IMR-90 (cell line): Measurements from ENCODE around the gene ASTN2. TPM values are rescaled to one million over a fixed set of nuclear protein-coding genes. Genes with fewer than 3 reads are reported as not detected.

Source experiments
- ATAC-seq: fragments of 200-7000 bp; cut with Tn5 transposase; 2 replicates; pipeline ENCODE4 v1.9.1; 2020; ENCODE audit warnings: low read depth, mild to moderate bottlenecking, moderate library complexity
- BruUV-seq: library from RNA; stranded (reverse); fragments of 400-500 nt; replicated peaks from 2 replicates; lab custom pipeline; 2021; lab: Mats Ljungman, UMichigan
- CTCF ChIA-PET: fragments of 300-600 bp; formaldehyde crosslinking; extraction: SDS; loops from one replicate; lab custom pipeline; 2021; ENCODE audit warnings: antibody characterized with exemption; lab: Yijun Ruan, JAX
- POLR2A ChIA-PET: fragments of 300-600 bp; sonication (Branson Sonifier 250); formaldehyde crosslinking; loops from one replicate; lab custom pipeline; 2022; ENCODE audit warnings: antibody characterized with exemption; ENCODE audit not compliant: unreplicated experiment; lab: Charles Lee
- DNase-seq: peaks from one replicate; pipeline ENCODE4 v3.0.0; 2013
- H2AFZ ChIP-seq: replicated peaks from 2 replicates; pipeline ENCODE3; 2013; ENCODE audit warnings: low read length, mild to moderate bottlenecking; ENCODE audit not compliant: poor library complexity
- H2AK5ac ChIP-seq: 2 replicates; pipeline ENCODE4 v1.6.1; 2013; ENCODE audit warnings: low read depth, low read length, inconsistent platforms
- H2AK9ac ChIP-seq: replicated peaks from 2 replicates; pipeline ENCODE3; 2013; ENCODE audit warnings: mild to moderate bottlenecking, low read depth, low read length, moderate library complexity; ENCODE audit not compliant: poor library complexity
- H2BK120ac ChIP-seq: 2 replicates; pipeline ENCODE4 v1.6.1; 2013; ENCODE audit warnings: low read depth, low read length, inconsistent platforms
- H2BK15ac ChIP-seq: 3 replicates; pipeline ENCODE4 v1.6.1; 2013; ENCODE audit warnings: low read depth, low read length, inconsistent platforms
- H2BK20ac ChIP-seq: 2 replicates; pipeline ENCODE4 v1.6.1; 2013; ENCODE audit warnings: low read depth, mild to moderate bottlenecking, inconsistent platforms, low read length, moderate library complexity
- H2BK5ac ChIP-seq: 2 replicates; pipeline ENCODE4 v1.6.1; 2013; ENCODE audit warnings: mild to moderate bottlenecking, low read depth, low read length, inconsistent platforms; ENCODE audit not compliant: poor library complexity, severe bottlenecking
- H3K14ac ChIP-seq: replicated peaks from 2 replicates; pipeline ENCODE4 v1.6.1; 2013; ENCODE audit warnings: low read depth, low read length, inconsistent platforms
- H3K18ac ChIP-seq: 2 replicates; pipeline ENCODE4 v1.6.1; 2013; ENCODE audit warnings: low read depth, low read length, control low read depth
- H3K23ac ChIP-seq: 2 replicates; pipeline ENCODE4 v1.6.1; 2013; ENCODE audit warnings: low read depth, low read length, inconsistent platforms
- H3K27ac ChIP-seq: 2 replicates; pipeline ENCODE4 v1.5.1; 2013; ENCODE audit warnings: mild to moderate bottlenecking, control low read depth, low read length; ENCODE audit not compliant: insufficient read depth
- H3K27me3 ChIP-seq: 2 replicates; pipeline ENCODE4 v1.6.1; 2013; ENCODE audit warnings: low read length; ENCODE audit not compliant: control insufficient read depth, insufficient read depth
- H3K36me3 ChIP-seq: 2 replicates; pipeline ENCODE4 v1.6.1; 2013; ENCODE audit warnings: low read length, mixed read lengths; ENCODE audit not compliant: control insufficient read depth, insufficient read depth
- H3K4ac ChIP-seq: 2 replicates; pipeline ENCODE4 v1.6.1; 2013; ENCODE audit warnings: low read depth, low read length, inconsistent platforms
- H3K4me1 ChIP-seq: 2 replicates; pipeline ENCODE4 v1.6.1; 2013; ENCODE audit warnings: low read length, mixed read lengths; ENCODE audit not compliant: control insufficient read depth, insufficient read depth
- H3K4me2 ChIP-seq: 2 replicates; pipeline ENCODE4 v1.6.1; 2013; ENCODE audit warnings: low read depth, mild to moderate bottlenecking, control low read depth, low read length, moderate library complexity
- H3K4me3 ChIP-seq: 2 replicates; pipeline ENCODE4 v1.5.1; 2013; ENCODE audit warnings: low read depth, mild to moderate bottlenecking, control low read depth, low read length, moderate library complexity; ENCODE audit not compliant: insufficient read depth
- H3K56ac ChIP-seq: 2 replicates; pipeline ENCODE4 v1.6.1; 2013; ENCODE audit warnings: low read length, inconsistent platforms; ENCODE audit not compliant: insufficient read depth; ENCODE audit errors: extremely low read depth
- H3K79me1 ChIP-seq, 2 experiments: 2 replicates each; pipeline ENCODE4 v1.6.1; 2013; ENCODE audit warnings: low read length in 2 of 2, inconsistent platforms in 1 of 2, low read depth in 1 of 2
- H3K9ac ChIP-seq: 2 replicates; pipeline ENCODE4 v1.6.1; 2013; ENCODE audit warnings: low read depth, low read length, control low read depth
- H3K9me1 ChIP-seq: 2 replicates; pipeline ENCODE4 v1.6.1; 2013; ENCODE audit warnings: low read length, inconsistent platforms; ENCODE audit not compliant: insufficient read depth
- H3K9me3 ChIP-seq: 2 replicates; pipeline ENCODE4 v1.6.1; 2013; ENCODE audit warnings: low read length; ENCODE audit not compliant: control insufficient read depth, insufficient read depth
- H4K20me1 ChIP-seq: 2 replicates; pipeline ENCODE4 v1.6.1; 2013; ENCODE audit warnings: low read length, inconsistent platforms; ENCODE audit not compliant: insufficient read depth
- H4K5ac ChIP-seq: 2 replicates; pipeline ENCODE4 v1.6.1; 2013; ENCODE audit warnings: mild to moderate bottlenecking, low read depth, low read length, control low read depth
- H4K8ac ChIP-seq, 2 experiments: 2 replicates each; pipeline ENCODE4 v1.6.1; 2013; ENCODE audit warnings: low read depth in 2 of 2, low read length in 2 of 2, control low read depth in 1 of 2, inconsistent platforms in 1 of 2
- H4K91ac ChIP-seq: 2 replicates; pipeline ENCODE4 v1.6.1; 2013; ENCODE audit warnings: low read depth, low read length, inconsistent platforms; ENCODE audit not compliant: insufficient read depth
- BHLHE40 ChIP-seq: fragments of 150-350 bp; IDR thresholded peaks from 2 replicates; pipeline ENCODE4 v1.6.1; 2016; ENCODE audit warnings: mild to moderate bottlenecking, low read depth, low read length
- CEBPB ChIP-seq: IDR thresholded peaks from 2 replicates; pipeline ENCODE4 v1.6.1; 2012; ENCODE audit warnings: low read depth, low read length, improper control_type of control experiment
- CHD1 ChIP-seq: IDR thresholded peaks from 2 replicates; pipeline ENCODE4 v1.6.1; 2012; ENCODE audit warnings: low read depth, low read length, improper control_type of control experiment
- CTCF ChIP-seq: conservative IDR thresholded peaks from 2 replicates; pipeline ENCODE4 v1.5.1; 2012; ENCODE audit warnings: mild to moderate bottlenecking, low read depth, low read length, improper control_type of control experiment
- ELK1 ChIP-seq: fragments of 150-350 bp; IDR thresholded peaks from 2 replicates; pipeline ENCODE4 v1.6.1; 2016; ENCODE audit warnings: low read depth, mild to moderate bottlenecking, low read length, moderate library complexity, borderline replicate concordance
- FOS ChIP-seq: fragments of 150-350 bp; IDR thresholded peaks from 2 replicates; pipeline ENCODE4 v1.6.1; 2016; ENCODE audit warnings: low read depth, low read length
- MAFK ChIP-seq: IDR thresholded peaks from 2 replicates; pipeline ENCODE4 v1.6.1; 2012; ENCODE audit warnings: low read depth, low read length, improper control_type of control experiment
- MAZ ChIP-seq: IDR thresholded peaks from 2 replicates; pipeline ENCODE4 v1.6.1; 2012; ENCODE audit warnings: low read depth, mild to moderate bottlenecking, low read length, improper control_type of control experiment, moderate library complexity, borderline replicate concordance
- MXI1 ChIP-seq: IDR thresholded peaks from 2 replicates; pipeline ENCODE4 v1.6.1; 2012; ENCODE audit warnings: low read depth, mild to moderate bottlenecking, low read length, moderate library complexity, borderline replicate concordance
- NFE2L2 ChIP-seq: fragments of 150-350 bp; IDR thresholded peaks from 2 replicates; pipeline ENCODE4 v1.6.1; 2016; ENCODE audit warnings: low read depth, mild to moderate bottlenecking, low read length
- POLR2A ChIP-seq: IDR thresholded peaks from 2 replicates; pipeline ENCODE4 v1.6.1; 2012; ENCODE audit warnings: mild to moderate bottlenecking, low read depth, low read length
- RAD21 ChIP-seq: IDR thresholded peaks from 2 replicates; pipeline ENCODE4 v1.6.1; 2012; ENCODE audit warnings: low read length, improper control_type of control experiment
- RCOR1 ChIP-seq: IDR thresholded peaks from 2 replicates; pipeline ENCODE4 v1.6.1; 2012; ENCODE audit warnings: mild to moderate bottlenecking, low read length, improper control_type of control experiment; ENCODE audit not compliant: insufficient replicate concordance
- RFX5 ChIP-seq: IDR thresholded peaks from 2 replicates; pipeline ENCODE4 v1.8.0; 2012; ENCODE audit warnings: low read depth, mild to moderate bottlenecking, low read length, moderate library complexity
- SMC3 ChIP-seq: fragments of 150-350 bp; IDR thresholded peaks from 2 replicates; pipeline ENCODE4 v1.6.1; 2016; ENCODE audit warnings: low read depth, mild to moderate bottlenecking, antibody characterized with exemption, low read length, moderate library complexity
- USF2 ChIP-seq: fragments of 150-350 bp; IDR thresholded peaks from 2 replicates; pipeline ENCODE4 v1.6.1; 2017; ENCODE audit warnings: mild to moderate bottlenecking, antibody characterized with exemption, low read length, low read depth
- WGBS, 2 experiments: methylation state at CpG; one replicate each; pipeline versions ENCODE4 v1.1.5 to v1.1.7; 2013; ENCODE audit warnings: missing lambda C conversion rate in 2 of 2; ENCODE audit not compliant: insufficient read length in 1 of 2; ENCODE audit errors: extremely low coverage in 2 of 2; 5-methylcytosine and 5-hydroxymethylcytosine counted together
- dilution Hi-C: fragments of 300-500 bp; cut with HindIII; formaldehyde crosslinking; loops from one replicate; pipeline ENCODE4 v1.14.3; 2018; ENCODE audit warnings: low sequenced_read_pairs; ENCODE audit not compliant: unreplicated experiment
- in situ Hi-C: fragments of 300-500 bp; cut with MboI; formaldehyde crosslinking; loops from 3 replicates; pipeline ENCODE4 v1.14.3; 2019; ENCODE audit warnings: low sequenced_read_pairs, inconsistent platforms, mixed read lengths
- intact Hi-C: fragments of 100-400 bp; cut with micrococcal nuclease; formaldehyde crosslinking; loops from 2 replicates; pipeline ENCODE4 v1.10.0; 2022
- polyA plus RNA-seq, 3 experiments: library from polyadenylated mRNA; depleted of rRNA; stranded (reverse); fragments of >200 nt; gene quantifications; 2 replicates each; pipeline ENCODE4 v1.2.3, GENCODE V29; 2012; ENCODE audit warnings: low replicate concordance in 1 of 3
- total RNA-seq: library from RNA; depleted of rRNA; stranded (reverse); fragments of >200 nt; gene quantifications from 2 replicates; pipeline ENCODE4 v1.2.3, GENCODE V29; 2012

The ASTN2 gene
- total and polyA plus RNA-seq, 2 of the 4 experiments (the other 2 are of a cell fraction) = 3.8 to 6.8 TPM

GRCh38 chr9:117325831-117326230 is 89.0 kb downstream of the ASTN2 start:
- Histone ChIP-seq H3K9me1 (no peaks in the 10 kb centered on the region), H3K56ac (no peak overlapping the region), H4K91ac (no peak overlapping the region), H3K4me3 (no peak overlapping the region), H4K5ac (no peak overlapping the region), H2AK9ac (no peak overlapping the region), H2BK20ac (no peak overlapping the region), H3K4me1 (no peaks in the 10 kb centered on the region), H4K8ac (no peak overlapping the region), H3K27me3 (no peaks in the 10 kb centered on the region), H2AK5ac (no peak overlapping the region), H3K9me3 (peaks cover 8% of the 10 kb centered on the region; the same call in 1 of the 2 replicates), H3K23ac (no peak overlapping the region), H3K18ac (no peak overlapping the region), H3K9ac (no peak overlapping the region), H3K4me2 (no peak overlapping the region), H4K20me1 (no peaks in the 10 kb centered on the region), H3K27ac (no peak overlapping the region), H2BK15ac (no peak overlapping the region), H3K4ac (no peak overlapping the region), H2AFZ (no peak overlapping the region), H3K36me3 (no peaks in the 10 kb centered on the region), H3K79me1 (no peaks in the 10 kb centered on the region), H2BK120ac (no peak overlapping the region), H2BK5ac (no peak overlapping the region), H3K14ac (no peak overlapping the region)
- in situ Hi-C loops = no loop called here
- dilution Hi-C loops = no loop called here
- no peak for DNase-seq
- intact Hi-C loops = no loop called here
- BruUV-seq = no TSS peak
- no peak for ATAC-seq
- no CpG with 5 or more reads among the region's 2 CpGs for WGBS, 2 experiments
- ChIA-PET POLR2A (no interaction called here), CTCF (no interaction called here)
- TF ChIP-seq RAD21 (no peak), CHD1 (no peak), NFE2L2 (no peak), BHLHE40 (no peak), CTCF (no peak), RCOR1 (no peak), MXI1 (no peak), MAFK (no peak), CEBPB (no peak), FOS (no peak), RFX5 (no peak), SMC3 (no peak), MAZ (no peak), USF2 (no peak), POLR2A (no peak), ELK1 (no peak)
